B cell (primary cell): ENCODE results near the gene PHOSPHO1.
"Not testable (repeated sequence)": the region's sequence is repeated elsewhere in the genome, so short reads cannot be mapped to it uniquely, and the experiment has no call there.

Experiments used
- CTCF ChIP-seq: fragments of 200-600 bp; IDR thresholded peaks from one replicate; pipeline ENCODE4 v1.8.0; 2022; ENCODE audit warnings: antibody characterized with exemption, mild to moderate bottlenecking
- EZH2 ChIP-seq: IDR thresholded peaks from 2 replicates; pipeline ENCODE4 v1.6.1; 2012; ENCODE audit warnings: borderline replicate concordance, low read depth, mild to moderate bottlenecking, moderate library complexity, low read length; ENCODE audit not compliant: insufficient read depth, poor library complexity, severe bottlenecking

- not testable (repeated sequence) for TF ChIP-seq CTCF, EZH2
Observed at GRCh38 chr17:49279263-49280015, 48.9 kb upstream of the PHOSPHO1 start.
